Measurements from ENCODE around the gene BMP4. TPM values are rescaled to one million over a fixed set of nuclear protein-coding genes. Genes with fewer than 3 reads are reported as not detected.
A peak's percentile ranks its signal among the peaks of the same experiment; 100 is the strongest.

BMP4 gene
- total RNA-seq (2021; ENCODE audit: unreplicated experiment) (0.87 TPM), Bru-seq, nascent RNA (percentile 29 among the genes with signal in this experiment), BruChase-seq, experiment 1, labeled RNA remaining after a 2-hour chase (percentile 34 among the genes with signal in this experiment), BruChase-seq, experiment 2, labeled RNA remaining after a 6-hour chase (percentile 22 among the genes with signal in this experiment)
- 0.25 TPM for polyA plus RNA-seq (2012; ENCODE audit: insufficient read length)
- long read RNA-seq, partial matches to known transcripts, result 0 of 2 reads
- long read RNA-seq, other reads (novel, unspliced or antisense), result 1 of 2 reads

GRCh38 chr14:53956427-53957201 lies at the start of gene BMP4:
Gene BMP4 (minus strand): TSS chr14:53956825. CDS start chr14:53952222, 4,603 bp downstream.
- CTCF ChIA-PET, result no interaction called here
- Histone ChIP-seq H3K4me1 (ENCODE audit: control insufficient read depth, insufficient read depth, low read length) (0 out of 2 replicates have a peak, but pooled peaks cover 3% of the 10 kb centered on the region), H3K9me3 (ENCODE audit: control insufficient read depth, insufficient read depth, low read depth, low read length) (no peaks in the 10 kb centered on the region), H3K4me3 (ENCODE audit: low read depth in 2 of 2, low read length in 2 of 2) (peak within 1 kb of the TSS in 1 of 2 experiments; percentile 24; a peak in 1 of 4 replicates), H3K27me3 (ENCODE audit: control insufficient read depth, insufficient read depth, low read length) (peaks cover 20% of the 10 kb centered on the region), H3K36me3 (ENCODE audit: control insufficient read depth, insufficient read depth, low read length) (peaks cover 14% of the 10 kb centered on the region; the same call in 1 of the 2 replicates), H3K27ac (ENCODE audit: low read length) (no peak within 1 kb of the TSS)
- in situ Hi-C loops (cut with HindIII; ENCODE audit: low pct_unique_long_range_greater_than_20kb, low sequenced_read_pairs) (no loop called here), intact Hi-C loops (cut with micrococcal nuclease; ENCODE audit: unreplicated experiment) (no loop called here)
- DNase-seq (ENCODE audit: low read depth, low spot score) (no peak), ATAC-seq (peak; percentile 46)
- no peak for TF ChIP-seq TCF7L2 (IDR thresholded peaks at IDR 0.05; ENCODE audit: low read depth, low read length)
- no peak for TF ChIP-seq POLR2AphosphoS5 (IDR thresholded peaks at IDR 0.05; ENCODE audit: low read depth, low read length)
- TF ChIP-seq SIN3A (IDR thresholded peaks at IDR 0.05; ENCODE audit: borderline replicate concordance, insufficient read depth, low read depth, low read length), result no peak
- TF ChIP-seq, protein P1, sequence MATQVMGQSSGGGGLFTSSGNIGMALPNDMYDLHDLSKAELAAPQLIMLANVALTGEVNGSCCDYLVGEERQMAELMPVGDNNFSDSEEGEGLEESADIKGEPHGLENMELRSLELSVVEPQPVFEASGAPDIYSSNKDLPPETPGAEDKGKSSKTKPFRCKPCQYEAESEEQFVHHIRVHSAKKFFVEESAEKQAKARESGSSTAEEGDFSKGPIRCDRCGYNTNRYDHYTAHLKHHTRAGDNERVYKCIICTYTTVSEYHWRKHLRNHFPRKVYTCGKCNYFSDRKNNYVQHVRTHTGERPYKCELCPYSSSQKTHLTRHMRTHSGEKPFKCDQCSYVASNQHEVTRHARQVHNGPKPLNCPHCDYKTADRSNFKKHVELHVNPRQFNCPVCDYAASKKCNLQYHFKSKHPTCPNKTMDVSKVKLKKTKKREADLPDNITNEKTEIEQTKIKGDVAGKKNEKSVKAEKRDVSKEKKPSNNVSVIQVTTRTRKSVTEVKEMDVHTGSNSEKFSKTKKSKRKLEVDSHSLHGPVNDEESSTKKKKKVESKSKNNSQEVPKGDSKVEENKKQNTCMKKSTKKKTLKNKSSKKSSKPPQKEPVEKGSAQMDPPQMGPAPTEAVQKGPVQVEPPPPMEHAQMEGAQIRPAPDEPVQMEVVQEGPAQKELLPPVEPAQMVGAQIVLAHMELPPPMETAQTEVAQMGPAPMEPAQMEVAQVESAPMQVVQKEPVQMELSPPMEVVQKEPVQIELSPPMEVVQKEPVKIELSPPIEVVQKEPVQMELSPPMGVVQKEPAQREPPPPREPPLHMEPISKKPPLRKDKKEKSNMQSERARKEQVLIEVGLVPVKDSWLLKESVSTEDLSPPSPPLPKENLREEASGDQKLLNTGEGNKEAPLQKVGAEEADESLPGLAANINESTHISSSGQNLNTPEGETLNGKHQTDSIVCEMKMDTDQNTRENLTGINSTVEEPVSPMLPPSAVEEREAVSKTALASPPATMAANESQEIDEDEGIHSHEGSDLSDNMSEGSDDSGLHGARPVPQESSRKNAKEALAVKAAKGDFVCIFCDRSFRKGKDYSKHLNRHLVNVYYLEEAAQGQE (IDR thresholded peaks at IDR 0.05; ENCODE audit: insufficient read depth in 1 of 2, low read depth in 2 of 2, low read length in 1 of 2), result no peak
- TF ChIP-seq, protein P2, sequence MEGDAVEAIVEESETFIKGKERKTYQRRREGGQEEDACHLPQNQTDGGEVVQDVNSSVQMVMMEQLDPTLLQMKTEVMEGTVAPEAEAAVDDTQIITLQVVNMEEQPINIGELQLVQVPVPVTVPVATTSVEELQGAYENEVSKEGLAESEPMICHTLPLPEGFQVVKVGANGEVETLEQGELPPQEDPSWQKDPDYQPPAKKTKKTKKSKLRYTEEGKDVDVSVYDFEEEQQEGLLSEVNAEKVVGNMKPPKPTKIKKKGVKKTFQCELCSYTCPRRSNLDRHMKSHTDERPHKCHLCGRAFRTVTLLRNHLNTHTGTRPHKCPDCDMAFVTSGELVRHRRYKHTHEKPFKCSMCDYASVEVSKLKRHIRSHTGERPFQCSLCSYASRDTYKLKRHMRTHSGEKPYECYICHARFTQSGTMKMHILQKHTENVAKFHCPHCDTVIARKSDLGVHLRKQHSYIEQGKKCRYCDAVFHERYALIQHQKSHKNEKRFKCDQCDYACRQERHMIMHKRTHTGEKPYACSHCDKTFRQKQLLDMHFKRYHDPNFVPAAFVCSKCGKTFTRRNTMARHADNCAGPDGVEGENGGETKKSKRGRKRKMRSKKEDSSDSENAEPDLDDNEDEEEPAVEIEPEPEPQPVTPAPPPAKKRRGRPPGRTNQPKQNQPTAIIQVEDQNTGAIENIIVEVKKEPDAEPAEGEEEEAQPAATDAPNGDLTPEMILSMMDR (IDR thresholded peaks at IDR 0.05), result no peak
- BruUV-seq (replicated peaks), result no TSS peak
- POLR2A ChIA-PET, result no interaction called here

- in situ Hi-C loops (cut with HindIII; ENCODE audit: low pct_unique_long_range_greater_than_20kb, low sequenced_read_pairs), result no loop called here
- DNase-seq (ENCODE audit: low read depth, low spot score), result no peak
- no peak overlapping the region for H3K4me3 ChIP-seq (ENCODE audit: low read depth in 2 of 2, low read length in 2 of 2)
- no peaks in the 10 kb centered on the region for H3K36me3 ChIP-seq (ENCODE audit: control insufficient read depth, insufficient read depth, low read length)
- POLR2A ChIA-PET, result no interaction called here
- ATAC-seq, result no peak
- H3K9me3 ChIP-seq (ENCODE audit: control insufficient read depth, insufficient read depth, low read depth, low read length), result no peaks in the 10 kb centered on the region
- H3K27ac ChIP-seq (ENCODE audit: low read length), result no peak overlapping the region
- intact Hi-C loops (cut with micrococcal nuclease; ENCODE audit: unreplicated experiment), result no loop called here
- H3K27me3 ChIP-seq (ENCODE audit: control insufficient read depth, insufficient read depth, low read length), result no peaks in the 10 kb centered on the region
- H3K4me1 ChIP-seq (ENCODE audit: control insufficient read depth, insufficient read depth, low read length), result no peaks in the 10 kb centered on the region
- no TSS peak for BruUV-seq (replicated peaks)
- CTCF ChIA-PET, result no interaction called here
- TF ChIP-seq, protein P2 (IDR thresholded peaks at IDR 0.05), result no peak
- TF ChIP-seq, protein P1 (IDR thresholded peaks at IDR 0.05; ENCODE audit: insufficient read depth in 1 of 2, low read depth in 2 of 2, low read length in 1 of 2), result no peak
- no peak for TF ChIP-seq TCF7L2 (IDR thresholded peaks at IDR 0.05; ENCODE audit: low read depth, low read length)
- TF ChIP-seq POLR2AphosphoS5 (IDR thresholded peaks at IDR 0.05; ENCODE audit: low read depth, low read length), result no peak
- TF ChIP-seq SIN3A (IDR thresholded peaks at IDR 0.05; ENCODE audit: borderline replicate concordance, insufficient read depth, low read depth, low read length), result no peak
Observed at GRCh38 chr14:54003064-54003463, 46.4 kb upstream of the BMP4 start.
